ENCODE measurements around the gene NFIX. TPM values are rescaled to one million over a fixed set of nuclear protein-coding genes. Genes with fewer than 3 reads are reported as not detected.

The NFIX gene
- total and polyA plus RNA-seq, 9 of the 15 experiments (the other 6 are each of a cell fraction or from before 2014, with no cell fraction given), result 0.28 to 26.8 (median 5.4) TPM

DNA sequence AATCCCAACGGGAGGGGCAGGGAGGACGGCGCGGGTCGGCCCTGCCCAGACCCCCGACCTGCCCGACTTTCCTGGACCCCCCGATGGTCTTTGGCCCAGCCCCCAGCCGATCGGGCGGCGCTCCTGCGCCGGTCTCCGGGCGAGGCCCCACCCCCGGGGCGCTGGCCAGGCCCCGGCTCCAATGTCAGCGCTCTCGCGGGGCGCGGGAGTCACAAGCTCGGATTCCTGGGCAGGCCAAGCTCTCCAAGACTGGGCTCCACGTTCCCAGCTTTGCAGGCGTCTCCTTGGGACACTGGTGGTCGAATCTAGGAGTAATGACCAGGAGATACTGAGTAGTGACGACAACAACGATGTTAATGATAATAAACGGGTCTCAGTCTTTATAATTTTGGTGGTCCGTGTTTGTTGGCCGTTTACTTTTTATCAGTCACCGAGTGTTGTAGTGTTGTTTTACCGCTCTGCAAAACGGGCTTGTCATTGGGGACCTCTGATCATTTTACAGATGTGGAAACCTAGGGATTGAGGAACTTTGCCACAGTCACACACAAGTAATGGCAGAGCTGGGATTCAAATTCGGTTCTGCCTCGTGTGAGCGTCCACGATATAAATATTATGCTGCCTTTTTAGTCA, 49.1 kb upstream of the NFIX start (continued):
- TF ChIP-seq, protein P1, sequence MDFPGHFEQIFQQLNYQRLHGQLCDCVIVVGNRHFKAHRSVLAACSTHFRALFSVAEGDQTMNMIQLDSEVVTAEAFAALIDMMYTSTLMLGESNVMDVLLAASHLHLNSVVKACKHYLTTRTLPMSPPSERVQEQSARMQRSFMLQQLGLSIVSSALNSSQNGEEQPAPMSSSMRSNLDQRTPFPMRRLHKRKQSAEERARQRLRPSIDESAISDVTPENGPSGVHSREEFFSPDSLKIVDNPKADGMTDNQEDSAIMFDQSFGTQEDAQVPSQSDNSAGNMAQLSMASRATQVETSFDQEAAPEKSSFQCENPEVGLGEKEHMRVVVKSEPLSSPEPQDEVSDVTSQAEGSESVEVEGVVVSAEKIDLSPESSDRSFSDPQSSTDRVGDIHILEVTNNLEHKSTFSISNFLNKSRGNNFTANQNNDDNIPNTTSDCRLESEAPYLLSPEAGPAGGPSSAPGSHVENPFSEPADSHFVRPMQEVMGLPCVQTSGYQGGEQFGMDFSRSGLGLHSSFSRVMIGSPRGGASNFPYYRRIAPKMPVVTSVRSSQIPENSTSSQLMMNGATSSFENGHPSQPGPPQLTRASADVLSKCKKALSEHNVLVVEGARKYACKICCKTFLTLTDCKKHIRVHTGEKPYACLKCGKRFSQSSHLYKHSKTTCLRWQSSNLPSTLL (IDR thresholded peaks at IDR 0.05), result no peak
- TF ChIP-seq, protein P2, sequence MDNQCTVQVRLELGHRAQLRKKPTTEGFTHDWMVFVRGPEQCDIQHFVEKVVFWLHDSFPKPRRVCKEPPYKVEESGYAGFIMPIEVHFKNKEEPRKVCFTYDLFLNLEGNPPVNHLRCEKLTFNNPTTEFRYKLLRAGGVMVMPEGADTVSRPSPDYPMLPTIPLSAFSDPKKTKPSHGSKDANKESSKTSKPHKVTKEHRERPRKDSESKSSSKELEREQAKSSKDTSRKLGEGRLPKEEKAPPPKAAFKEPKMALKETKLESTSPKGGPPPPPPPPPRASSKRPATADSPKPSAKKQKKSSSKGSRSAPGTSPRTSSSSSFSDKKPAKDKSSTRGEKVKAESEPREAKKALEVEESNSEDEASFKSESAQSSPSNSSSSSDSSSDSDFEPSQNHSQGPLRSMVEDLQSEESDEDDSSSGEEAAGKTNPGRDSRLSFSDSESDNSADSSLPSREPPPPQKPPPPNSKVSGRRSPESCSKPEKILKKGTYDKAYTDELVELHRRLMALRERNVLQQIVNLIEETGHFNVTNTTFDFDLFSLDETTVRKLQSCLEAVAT (IDR thresholded peaks at IDR 0.05), result peak; percentile 44 to 58; a peak in 3 of 4 replicates
- TF ChIP-seq ZKSCAN8 (CRISPR knock-in tag; IDR thresholded peaks at IDR 0.05) (no peak), ZBTB11 (CRISPR knock-in tag; IDR thresholded peaks at IDR 0.05) (no peak), NR2C2 (CRISPR knock-in tag; IDR thresholded peaks at IDR 0.05) (no peak), NR2C2 (tag; IDR thresholded peaks at IDR 0.05) (peak; percentile 97; the same call in 1 of the 2 replicates), CLOCK (CRISPR knock-in tag; IDR thresholded peaks at IDR 0.05; ENCODE audit: borderline replicate concordance) (no peak), ZNF609 (CRISPR knock-in tag; IDR thresholded peaks at IDR 0.05; ENCODE audit: borderline replicate concordance) (peak; percentile 74; the same call in 1 of the 2 replicates), ZBTB17 (CRISPR knock-in tag; IDR thresholded peaks at IDR 0.05) (no peak), ZBTB1 (CRISPR knock-in tag; IDR thresholded peaks at IDR 0.05; ENCODE audit: borderline replicate concordance, low read depth) (no peak)
